ENCODE data around the gene GULP1. TPM values are rescaled to one million over a fixed set of nuclear protein-coding genes. Genes with fewer than 3 reads are reported as not detected.

The GULP1 gene
- total and polyA plus RNA-seq, 3 donors from 2014 or later = 76.2 to 90.3 (median 78.5) TPM

DNA sequence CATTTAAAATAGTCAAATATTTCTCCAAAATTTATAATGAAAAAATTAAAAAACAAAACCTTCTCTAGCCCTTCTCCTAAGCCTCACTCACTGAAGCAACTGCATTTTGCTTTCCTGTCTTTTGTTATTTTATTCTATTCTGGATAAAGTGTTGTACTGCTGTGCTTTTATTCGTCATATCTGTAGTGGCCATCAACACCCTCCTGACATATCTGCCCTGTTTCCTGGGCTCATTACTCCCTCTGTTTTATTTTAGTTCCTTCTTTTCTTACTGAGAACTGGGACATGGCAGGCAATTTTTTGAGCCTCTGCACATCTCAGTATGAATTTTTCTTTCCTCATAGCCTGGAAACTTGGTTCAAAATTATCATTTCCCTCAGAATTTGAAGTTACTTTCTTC lies 224.2 kb downstream of the GULP1 start:
- 69 to 72% methylated on average over 1 of the region's 1 CpG for whole genome bisulfite sequencing, 2 donors
- Histone ChIP-seq H3K9me3 (no peaks in the 10 kb centered on the region), H3K36me3 (ENCODE audit: low read depth, missing control alignments) (no peaks in the 10 kb centered on the region), H3K27me3 (no peaks in the 10 kb centered on the region), H3K4me1 (no peaks in the 10 kb centered on the region), H3K27ac (no peak overlapping the region), H3K4me3 (no peak overlapping the region)
- no peak for TF ChIP-seq POLR2A (IDR thresholded peaks at IDR 0.05)
- TF ChIP-seq, protein P1, sequence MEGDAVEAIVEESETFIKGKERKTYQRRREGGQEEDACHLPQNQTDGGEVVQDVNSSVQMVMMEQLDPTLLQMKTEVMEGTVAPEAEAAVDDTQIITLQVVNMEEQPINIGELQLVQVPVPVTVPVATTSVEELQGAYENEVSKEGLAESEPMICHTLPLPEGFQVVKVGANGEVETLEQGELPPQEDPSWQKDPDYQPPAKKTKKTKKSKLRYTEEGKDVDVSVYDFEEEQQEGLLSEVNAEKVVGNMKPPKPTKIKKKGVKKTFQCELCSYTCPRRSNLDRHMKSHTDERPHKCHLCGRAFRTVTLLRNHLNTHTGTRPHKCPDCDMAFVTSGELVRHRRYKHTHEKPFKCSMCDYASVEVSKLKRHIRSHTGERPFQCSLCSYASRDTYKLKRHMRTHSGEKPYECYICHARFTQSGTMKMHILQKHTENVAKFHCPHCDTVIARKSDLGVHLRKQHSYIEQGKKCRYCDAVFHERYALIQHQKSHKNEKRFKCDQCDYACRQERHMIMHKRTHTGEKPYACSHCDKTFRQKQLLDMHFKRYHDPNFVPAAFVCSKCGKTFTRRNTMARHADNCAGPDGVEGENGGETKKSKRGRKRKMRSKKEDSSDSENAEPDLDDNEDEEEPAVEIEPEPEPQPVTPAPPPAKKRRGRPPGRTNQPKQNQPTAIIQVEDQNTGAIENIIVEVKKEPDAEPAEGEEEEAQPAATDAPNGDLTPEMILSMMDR (IDR thresholded peaks at IDR 0.05) = no peak
- intact Hi-C loops (cut with DNase I; ENCODE audit: low total_unique reads) = no loop called here
- DNase-seq = no peak

DNA sequence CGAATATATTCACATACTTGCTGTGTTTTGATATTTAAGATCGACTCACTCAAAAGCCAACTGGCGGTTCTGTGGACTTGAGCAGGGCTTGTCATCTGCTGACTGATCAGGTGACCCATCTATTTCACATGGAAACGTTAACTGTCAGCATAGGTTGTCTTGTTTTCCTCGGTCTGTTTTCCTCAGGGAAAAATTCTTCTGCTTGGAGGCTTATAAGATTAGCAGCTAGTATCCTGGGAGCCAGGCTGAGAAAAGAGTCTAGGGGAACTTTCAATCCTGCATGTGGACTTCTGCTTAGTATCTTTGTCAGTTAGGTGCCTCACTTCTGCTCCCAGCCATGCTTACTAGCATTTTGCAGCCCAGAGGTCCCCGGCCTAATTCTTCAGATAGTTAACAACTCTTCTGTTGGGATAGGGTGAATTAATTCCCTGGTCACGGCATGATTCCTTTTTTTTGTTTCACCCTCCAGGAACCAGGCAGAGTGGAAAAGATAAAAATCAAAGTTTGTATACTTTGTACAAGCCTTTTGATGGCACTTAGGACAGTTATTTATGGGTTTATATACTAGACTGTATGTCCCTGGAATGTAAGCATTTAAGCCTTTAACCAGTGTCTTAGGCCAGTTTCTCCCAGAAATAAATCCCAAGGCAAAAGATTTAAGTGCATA lies 226.0 kb downstream of the GULP1 start:
- Histone ChIP-seq H3K9me3 (no peaks in the 10 kb centered on the region), H3K36me3 (ENCODE audit: low read depth, missing control alignments) (no peaks in the 10 kb centered on the region), H3K4me3 (no peak overlapping the region), H3K4me1 (no peaks in the 10 kb centered on the region), H3K27ac (no peak overlapping the region), H3K27me3 (no peaks in the 10 kb centered on the region)
- intact Hi-C loops (cut with DNase I; ENCODE audit: low total_unique reads) = no loop called here
- 81 to 83% methylated on average over 7 of the region's 7 CpGs for WGBS, 2 donors
- TF ChIP-seq POLR2A (IDR thresholded peaks at IDR 0.05) = no peak
- TF ChIP-seq, protein P1 (IDR thresholded peaks at IDR 0.05) = no peak
- no peak for DNase-seq

DNA sequence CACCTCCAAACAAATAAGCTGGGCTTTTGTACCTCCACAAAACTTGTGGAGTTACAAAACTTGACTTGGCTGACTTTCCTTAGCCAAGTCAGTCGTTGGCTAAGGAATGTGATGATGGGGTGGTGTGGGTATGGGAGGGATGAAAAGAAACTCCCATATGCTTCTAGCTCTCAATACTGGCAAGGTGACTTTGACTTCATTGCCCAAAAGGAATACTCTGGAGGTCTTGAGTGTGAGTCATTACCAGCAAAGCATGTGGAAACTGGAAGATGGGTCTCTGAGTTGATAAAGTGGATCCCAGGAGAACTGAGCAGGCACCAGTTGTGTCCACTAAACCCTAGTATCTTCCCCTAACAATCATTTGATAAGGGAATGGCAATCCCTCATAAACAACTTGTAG lies 226.7 kb downstream of the GULP1 start:
- no peaks in the 10 kb centered on the region for H3K27me3 ChIP-seq
- no peaks in the 10 kb centered on the region for H3K4me1 ChIP-seq
- TF ChIP-seq POLR2A (IDR thresholded peaks at IDR 0.05) = no peak
- TF ChIP-seq, protein P1 (IDR thresholded peaks at IDR 0.05) = no peak
- no peak for DNase-seq
- no peak overlapping the region for H3K27ac ChIP-seq
- H3K9me3 ChIP-seq = no peaks in the 10 kb centered on the region
- intact Hi-C loops (cut with DNase I; ENCODE audit: low total_unique reads) = no loop called here
- WGBS, 2 donors = 64 to 71% methylated on average over 1 of the region's 1 CpG
- no peak overlapping the region for H3K4me3 ChIP-seq
- H3K36me3 ChIP-seq (ENCODE audit: low read depth, missing control alignments) = no peaks in the 10 kb centered on the region

DNA sequence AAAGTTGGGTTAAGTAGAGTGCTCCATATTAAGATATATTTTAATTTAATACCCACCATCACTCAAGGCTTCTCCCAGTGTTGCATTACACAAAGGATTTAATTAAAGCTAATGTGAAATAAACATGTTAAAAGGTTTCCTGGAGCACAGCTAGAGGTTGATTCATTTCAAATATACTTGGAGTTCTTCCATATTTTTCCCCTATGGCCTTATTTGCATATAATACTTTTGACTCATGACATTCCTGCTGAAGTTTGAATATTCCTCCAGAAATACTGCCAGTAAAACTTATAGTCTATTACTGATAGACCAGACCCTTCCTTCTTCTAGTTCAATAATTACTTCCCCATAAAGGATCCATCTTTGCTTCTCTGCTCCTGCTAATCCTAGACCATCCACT lies 227.5 kb downstream of the GULP1 start:
- Histone ChIP-seq H3K27ac (no peak overlapping the region), H3K36me3 (ENCODE audit: low read depth, missing control alignments) (no peaks in the 10 kb centered on the region), H3K4me1 (no peaks in the 10 kb centered on the region), H3K4me3 (no peak overlapping the region), H3K27me3 (no peaks in the 10 kb centered on the region), H3K9me3 (no peaks in the 10 kb centered on the region)
- no peak for TF ChIP-seq POLR2A (IDR thresholded peaks at IDR 0.05)
- TF ChIP-seq, protein P1 (IDR thresholded peaks at IDR 0.05) = no peak
- DNase-seq = no peak
- intact Hi-C loops (cut with DNase I; ENCODE audit: low total_unique reads) = no loop called here

DNA sequence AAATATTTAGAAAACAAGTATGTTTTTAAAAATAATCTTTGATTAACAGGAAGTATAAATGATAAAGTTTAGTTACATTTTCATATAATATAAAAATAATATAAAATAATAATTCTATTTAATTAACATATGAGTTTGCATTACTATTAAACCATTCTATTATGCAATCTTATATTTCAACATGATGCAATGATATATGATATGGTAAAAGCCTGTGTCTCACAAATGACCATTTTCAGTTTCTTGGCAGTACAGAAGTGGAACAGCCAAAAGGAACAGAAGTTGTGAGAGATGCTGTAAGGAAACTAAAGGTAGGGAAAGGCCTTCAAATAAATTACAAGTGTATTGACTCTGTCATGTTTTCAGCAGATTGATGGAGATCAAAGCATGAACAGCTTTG lies 230.8 kb downstream of the GULP1 start:
- no peak overlapping the region for H3K27ac ChIP-seq
- intact Hi-C loops (cut with DNase I; ENCODE audit: low total_unique reads) = no loop called here
- no peaks in the 10 kb centered on the region for H3K36me3 ChIP-seq (ENCODE audit: low read depth, missing control alignments)
- no peaks in the 10 kb centered on the region for H3K9me3 ChIP-seq
- TF ChIP-seq, protein P1 (IDR thresholded peaks at IDR 0.05) = no peak
- no peak for TF ChIP-seq POLR2A (IDR thresholded peaks at IDR 0.05)
- no peaks in the 10 kb centered on the region for H3K27me3 ChIP-seq
- H3K4me1 ChIP-seq = peaks cover 5% of the 10 kb centered on the region
- no peak for DNase-seq
- H3K4me3 ChIP-seq = no peak overlapping the region

Measured in testis (tissue), 3 donors.